ENCODE results near the gene ADPRS.

The ADPRS gene

DNA sequence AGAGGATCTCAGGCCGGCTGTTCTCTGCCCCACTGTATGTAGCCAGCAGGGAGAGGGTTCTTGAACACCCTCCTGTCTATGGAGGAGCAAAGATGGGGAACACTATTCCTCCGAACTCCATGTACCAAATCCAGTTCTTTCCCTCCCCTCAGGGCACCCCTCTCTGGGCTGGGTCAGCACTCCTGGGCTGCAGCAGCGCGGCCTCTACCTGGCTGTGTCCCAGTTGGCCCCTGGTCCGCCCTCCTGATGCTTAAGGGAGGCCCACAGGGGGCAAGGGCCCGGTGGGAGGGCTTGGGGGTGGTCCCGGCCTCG is 471 bp upstream of the ADPRS start:
- DNase-seq, result no peak

DNA sequence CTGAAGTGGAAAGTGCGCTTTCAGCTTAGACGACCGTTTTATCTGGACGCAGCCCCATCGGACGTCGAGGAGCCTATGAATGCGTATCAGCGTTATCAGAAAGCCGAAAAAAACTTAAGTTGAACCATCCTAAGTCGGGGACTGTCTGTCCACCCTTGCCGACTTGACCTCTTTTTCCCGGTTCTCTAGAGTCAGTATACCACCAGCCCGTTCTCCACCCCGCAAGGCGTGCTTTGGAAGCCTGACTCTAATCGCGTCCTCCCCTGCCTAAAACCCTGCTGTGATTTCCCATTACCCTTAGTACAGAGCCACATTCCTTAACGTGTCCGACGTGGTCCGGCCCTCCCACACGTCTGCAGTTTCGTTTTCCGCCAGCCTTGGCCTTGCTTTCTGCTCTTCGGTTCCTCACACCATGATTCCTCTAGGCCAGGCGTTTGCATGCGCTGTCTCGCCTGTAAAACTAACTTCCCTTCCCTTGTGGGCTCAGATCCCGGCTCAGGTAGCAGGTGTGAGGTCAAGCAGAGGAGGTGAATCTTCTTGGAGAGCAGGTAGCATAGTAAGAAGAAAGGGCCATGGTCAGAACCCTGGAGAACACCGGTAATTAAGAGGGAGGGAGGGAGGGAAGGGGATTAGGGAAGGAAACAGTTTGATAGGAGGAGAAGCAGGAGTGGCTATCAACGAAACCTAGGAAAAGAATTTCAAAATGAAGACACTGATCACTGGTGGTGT is 865 bp downstream of the ADPRS start:
- peak; percentile 43 for DNase-seq

DNA sequence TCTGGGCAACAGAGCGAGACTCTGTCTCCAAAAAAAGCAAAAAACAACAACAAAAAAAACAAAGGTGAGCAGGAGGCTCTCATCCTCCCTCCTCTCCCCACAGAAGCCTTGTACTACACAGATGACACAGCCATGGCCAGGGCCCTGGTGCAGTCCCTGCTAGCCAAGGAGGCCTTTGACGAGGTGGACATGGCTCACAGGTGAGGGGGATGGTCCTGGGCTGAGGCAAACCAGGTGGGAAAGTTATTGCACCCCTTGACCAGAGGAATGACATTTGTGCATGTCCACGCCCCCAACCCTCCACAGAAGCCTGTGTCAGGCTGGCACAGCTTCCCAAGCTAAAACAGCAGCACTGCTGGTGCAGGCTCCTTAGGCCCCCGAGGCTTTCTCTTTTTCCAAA is 2.4 kb downstream of the ADPRS start:
- DNase-seq, result no peak

DNA sequence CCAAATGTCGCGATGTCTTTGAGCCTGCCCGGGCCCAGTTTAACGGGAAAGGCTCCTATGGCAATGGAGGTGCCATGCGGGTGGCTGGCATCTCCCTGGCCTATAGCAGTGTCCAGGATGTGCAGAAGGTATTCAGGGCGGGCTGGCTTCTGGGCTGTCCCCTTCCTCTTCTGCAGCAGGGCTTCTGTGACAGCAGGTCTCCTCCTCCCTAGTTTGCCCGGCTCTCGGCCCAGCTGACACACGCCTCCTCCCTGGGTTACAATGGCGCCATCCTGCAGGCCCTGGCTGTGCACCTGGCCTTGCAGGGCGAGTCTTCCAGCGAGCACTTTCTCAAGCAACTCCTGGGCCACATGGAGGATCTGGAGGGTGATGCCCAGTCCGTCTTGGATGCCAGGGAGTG is 3.0 kb downstream of the ADPRS start:
- no peak for DNase-seq

DNA sequence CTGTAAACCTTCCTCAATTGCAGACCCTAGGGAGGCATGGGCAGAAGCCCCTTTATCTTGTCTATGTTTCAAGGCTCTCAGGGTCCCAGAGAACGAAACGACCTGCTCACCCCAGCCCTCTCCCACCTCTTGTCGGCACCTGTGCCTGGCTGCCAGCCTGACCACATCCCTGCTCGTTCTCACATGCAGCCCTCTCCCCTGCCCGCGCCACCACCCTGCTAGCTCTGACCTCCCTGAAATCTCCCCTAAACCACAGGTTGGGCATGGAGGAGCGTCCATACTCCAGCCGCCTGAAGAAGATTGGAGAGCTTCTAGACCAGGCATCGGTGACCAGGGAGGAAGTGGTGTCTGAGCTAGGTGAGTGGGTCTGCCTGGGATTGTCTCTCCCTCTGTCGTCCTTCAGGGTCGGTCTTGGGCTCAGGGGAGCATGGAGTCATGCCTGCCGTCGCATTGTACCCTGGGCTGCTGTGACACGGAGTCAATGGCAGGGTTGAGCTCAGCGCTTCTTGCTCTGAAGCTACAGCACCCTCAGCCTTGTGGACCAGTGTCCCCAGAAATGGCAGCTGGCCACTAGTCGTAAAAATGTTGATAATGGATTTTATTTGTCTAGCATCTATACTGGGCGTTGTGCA is 3.6 kb downstream of the ADPRS start:
- DNase-seq, result no peak

DNA sequence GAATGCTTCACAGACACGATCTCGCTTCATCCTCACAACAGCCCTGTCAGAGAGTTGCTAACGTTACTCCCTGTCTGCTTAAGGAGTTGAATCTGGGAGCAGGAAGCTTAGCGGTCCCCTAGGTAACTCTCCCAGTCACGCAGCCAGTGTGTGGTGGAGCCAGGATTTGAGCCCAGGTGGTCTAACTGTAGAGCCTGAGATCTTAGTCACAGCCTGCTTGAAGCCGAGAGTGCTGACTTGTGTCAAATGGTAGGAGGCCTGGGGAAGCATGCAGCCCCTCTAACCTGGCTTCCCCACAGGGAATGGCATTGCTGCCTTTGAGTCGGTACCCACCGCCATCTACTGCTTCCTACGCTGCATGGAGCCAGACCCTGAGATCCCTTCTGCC is 4.1 kb downstream of the ADPRS start:
- DNase-seq, result no peak

DNA sequence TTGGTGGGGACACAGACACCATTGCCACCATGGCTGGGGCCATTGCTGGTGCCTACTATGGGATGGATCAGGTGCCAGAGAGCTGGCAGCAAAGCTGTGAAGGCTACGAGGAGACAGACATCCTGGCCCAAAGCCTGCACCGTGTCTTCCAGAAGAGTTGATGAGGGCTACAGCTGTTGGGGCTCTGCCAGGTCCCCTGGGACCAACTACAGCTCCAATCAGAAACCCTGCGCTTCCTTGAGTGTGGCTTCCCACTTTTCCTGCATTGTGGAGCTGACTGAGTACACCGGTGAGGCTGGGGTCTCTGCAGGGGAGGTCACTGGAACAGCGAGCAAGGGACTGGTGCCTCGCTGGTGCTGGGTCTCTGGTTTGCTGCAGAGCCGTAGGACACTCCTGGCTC is 4.5 kb downstream of the ADPRS start:
- no peak for DNase-seq

DNA sequence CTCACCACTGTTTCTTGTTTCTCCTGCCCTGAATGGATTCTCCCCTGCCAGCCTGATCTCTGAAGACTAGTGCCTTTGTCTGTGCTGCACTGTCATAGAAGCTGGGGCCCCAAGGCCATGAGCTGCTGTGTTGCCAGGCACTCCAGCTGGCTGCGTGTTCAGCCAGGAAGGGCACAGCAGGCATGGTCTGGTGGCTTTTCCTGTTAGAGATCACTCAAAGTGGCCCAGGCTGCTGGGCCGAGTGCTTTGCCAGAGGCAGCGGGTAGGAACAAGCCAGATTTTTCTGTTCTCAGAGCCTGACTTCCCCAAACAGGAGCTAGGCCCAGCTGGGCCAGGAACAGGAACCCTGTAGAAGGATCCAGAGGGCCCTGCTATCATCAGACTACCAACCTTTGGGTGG is 5.2 kb downstream of the ADPRS start:
- no peak for DNase-seq

DNA sequence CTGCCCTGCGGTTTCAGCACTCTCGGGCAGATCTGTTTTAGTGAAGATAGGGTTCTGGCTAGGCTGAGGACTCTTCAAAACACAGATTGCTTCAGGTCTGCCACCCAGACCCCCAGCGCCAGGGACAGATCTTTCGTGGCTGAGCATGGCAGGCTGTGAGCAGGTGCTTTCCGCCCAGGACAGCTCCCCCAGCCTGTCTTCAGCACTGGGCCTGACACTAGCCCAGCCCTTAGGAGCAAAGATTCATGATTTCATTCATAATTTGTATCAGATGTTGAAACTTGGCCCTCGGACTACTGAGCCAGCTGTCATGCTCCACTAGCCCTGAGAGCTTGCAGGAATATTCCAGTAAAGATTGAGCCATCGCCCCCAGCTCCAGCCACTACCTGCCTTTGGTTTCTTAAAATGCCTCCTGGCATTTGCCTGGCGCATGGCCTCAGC is 5.9 kb downstream of the ADPRS start:
- DNase-seq, result peak; percentile 33

DNA sequence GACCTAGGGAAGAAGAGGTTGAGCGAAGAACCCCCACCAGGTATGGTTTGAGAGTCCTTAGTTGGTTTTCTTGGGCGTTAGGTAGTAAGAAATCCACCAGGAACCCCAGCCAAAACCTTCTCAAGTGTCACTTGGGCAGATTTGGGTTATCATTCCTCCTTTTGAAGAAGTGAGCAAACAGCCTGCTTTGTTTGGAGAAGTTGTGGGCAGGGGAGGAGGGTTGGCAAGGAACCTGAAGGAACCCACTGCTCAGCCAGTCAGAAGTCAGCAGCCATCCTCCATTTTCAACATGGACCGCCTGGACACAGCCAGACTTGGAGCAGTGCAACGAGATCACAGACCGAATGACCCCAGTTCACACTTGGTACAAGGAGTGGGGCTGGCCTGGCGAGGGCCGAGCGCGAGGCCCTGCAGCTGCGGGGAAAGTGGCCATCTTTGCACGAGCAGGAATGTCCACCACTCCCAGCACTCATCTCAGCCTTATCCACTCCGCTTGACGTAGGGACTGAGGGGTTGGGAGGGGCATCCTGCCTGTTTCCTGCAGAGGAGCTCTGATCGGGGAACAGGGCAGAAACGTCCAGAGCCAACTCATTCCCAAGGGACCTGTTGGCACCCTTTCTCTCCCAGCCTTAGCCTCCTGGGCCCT is 7.2 kb downstream of the ADPRS start:
- no peak for DNase-seq

DNA sequence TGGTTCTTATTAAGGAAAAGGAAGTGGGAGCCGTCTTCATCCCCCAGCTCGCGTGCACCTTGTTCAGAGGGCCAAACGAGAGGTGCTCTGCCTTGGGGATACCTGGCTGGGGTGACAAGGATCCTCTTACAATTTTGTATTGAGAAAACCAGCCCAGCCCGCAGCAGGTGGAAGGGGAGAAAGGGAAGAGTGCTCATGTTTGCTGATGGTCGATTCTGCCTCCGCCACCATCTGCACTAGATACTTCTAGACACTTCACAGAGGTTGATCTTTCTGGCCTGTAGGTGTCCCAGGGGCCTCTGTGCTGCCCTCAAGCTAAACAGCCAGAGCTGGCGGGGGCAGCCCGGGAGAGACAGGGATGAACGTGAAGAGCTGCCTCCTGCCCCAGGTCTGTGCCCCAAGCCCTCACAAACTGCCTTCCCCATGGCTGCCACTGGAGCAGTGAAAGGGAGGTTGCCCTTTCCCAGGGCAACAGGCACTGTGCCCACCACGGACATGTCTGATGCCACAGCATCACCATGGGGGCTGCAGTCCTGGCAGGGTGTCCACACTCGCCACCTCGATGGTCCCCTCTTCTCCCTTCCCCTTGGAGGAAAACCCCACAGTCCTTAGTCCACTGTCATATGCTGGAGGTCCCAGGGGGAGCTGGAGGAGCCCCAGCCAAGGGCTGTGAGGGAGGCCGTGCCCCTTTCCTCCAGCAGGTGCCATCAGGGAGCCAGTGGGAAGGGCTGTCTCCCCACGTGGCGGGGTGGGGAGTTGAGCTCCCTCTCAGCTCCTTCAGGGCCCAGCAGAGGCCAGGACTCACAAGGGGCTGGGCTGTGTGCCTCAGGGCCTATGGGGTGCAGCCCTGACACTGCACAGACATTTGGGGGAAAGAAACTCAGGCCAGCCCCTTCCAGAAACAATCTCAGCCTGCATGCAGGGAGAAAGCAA is 8.1 kb downstream of the ADPRS start:
- DNase-seq, result no peak

DNA sequence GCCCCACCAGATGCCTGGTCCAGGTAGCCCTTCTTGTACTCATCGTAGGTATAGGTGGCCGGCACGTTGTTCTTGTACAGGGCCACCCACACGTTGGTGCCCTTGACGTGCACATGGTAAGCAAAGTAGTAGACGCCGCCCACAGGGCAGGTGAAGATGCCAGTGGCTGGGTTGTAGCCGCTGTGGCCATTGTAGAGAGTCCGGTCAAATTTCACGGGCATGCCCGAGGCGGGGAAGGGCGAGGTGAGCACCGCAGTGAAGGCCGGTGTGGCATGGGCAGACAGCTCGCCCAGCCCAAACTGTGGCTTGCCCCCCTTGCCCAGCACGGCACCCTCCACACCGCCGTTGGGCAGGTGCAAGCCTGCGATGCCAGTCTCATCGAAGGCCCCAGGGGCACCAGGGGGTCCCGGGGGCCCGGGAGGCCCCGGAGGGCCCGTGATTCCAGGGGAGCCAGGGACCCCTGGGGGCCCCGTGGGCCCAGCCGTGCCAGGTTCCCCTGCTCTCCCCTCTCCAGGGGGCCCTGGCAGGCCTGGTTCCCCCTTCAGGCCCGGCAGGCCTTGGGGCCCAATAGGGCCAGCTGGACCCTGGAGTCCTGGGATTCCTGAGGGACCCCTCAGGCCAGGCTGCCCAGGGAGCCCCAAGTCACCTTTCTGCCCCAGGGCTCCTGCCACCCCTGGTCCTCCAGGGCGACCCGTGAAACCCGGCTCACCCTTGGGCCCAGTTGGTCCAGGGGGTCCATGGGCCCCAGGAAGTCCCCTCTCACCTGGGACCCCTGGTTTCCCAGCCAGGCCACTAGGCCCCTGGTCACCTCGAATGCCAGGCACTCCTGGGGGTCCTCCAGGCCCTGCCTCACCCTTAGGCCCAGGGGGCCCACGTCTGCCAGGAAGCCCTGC is 9.2 kb downstream of the ADPRS start:
- DNase-seq, result no peak

DNA sequence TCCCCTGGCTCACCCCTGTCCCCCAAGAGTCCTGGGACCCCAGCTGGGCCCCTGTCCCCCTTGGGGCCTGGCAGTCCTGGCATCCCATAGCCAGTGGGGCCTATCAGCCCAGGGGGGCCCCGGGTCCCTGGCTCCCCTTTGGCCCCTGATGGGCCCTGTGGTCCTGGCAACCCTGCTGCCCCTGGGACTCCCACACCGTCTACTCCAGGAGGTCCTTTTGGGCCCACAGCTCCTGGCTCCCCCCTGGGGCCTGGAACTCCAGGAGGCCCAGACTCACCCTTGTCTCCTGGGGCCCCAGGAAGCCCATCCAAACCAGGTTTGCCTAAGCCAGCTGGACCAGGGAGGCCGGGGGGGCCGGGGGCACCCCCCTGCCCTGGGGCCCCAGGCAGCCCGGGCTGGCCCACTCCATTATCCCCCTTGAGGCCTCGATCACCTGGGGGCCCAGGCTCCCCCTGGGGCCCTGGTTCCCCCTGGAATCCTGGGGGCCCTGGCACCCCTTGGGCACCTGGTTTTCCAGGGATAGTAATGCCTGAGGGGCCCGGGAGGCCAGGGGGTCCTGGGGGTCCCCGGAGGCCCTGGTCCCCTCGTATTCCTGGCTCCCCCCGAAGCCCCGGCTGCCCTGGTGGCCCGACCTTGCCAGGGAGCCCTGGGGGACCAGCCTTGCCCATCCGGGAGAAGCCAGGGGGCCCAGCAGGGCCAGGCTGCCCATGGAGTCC is 10.1 kb downstream of the ADPRS start:
- no peak for DNase-seq

DNA sequence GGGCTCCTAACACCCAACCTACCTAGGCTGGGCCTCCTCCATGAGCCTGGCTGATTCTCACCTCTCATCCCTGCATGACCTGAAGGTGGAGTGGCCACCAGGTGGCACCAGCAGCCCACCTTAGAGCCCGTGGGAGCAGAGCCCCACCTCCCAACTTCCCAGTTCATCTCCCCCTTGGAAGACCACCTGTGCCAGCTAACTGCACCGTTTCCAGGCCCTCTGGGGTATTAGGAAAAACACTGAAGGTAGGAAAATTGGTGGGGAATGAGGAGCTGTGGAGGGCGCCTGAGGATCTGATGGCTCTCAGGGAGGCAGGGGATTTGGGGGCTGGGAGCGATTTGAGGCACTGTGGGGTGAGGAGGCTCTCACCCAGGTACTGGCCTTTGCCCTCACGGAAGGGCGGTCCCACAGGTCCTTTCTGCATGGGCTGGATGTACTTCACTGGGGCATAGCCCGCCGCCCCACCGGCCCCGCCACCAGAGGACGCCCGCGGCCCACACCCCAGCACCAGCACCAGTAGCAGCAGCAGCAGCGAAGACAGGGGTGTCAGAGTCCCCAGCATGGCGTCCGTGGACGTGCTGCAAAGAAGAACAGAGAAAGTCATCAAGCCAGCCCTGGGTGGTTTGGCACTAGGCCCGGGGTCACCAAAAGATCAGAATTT is 11.1 kb downstream of the ADPRS start:
- DNase-seq, result peak; percentile 75

DNA sequence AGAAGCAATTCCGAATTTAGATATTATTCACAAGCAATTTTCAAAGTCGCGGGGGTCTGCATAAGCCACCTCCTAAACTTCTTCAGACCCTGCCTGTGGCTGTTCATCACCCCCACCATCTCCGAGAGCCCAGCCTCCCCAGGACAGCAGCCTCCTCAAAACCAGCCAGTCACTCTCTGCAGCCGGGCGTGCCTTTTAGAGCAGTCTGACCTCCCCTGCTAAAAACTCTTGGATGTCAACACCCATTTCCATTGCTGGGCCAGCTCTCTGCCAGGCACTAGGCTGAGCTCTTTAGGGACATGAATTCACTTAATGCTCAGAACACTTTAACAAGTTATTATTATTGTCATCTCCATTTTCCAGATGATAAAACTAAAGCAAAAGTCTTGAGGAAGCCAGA is 11.7 kb downstream of the ADPRS start:
- DNase-seq, result no peak

DNA sequence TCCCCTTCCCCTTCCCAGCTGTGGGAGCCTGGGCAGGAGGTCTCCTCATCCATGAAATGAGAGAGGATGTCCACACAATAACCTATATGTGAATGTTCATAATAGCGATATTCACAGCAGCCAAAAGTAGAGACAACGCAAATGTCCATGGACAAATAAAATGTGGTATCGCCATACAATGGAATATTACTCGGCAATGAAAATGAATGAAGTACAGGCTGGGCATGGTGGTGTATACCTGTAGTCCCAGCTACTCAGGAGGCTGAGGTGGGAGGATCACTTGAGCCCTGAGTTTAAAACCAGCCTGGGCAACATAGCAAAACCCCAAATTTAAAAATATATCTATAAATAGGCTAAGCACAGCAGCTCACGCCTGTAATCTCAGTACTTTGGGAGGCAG is 12.9 kb downstream of the ADPRS start:
- DNase-seq, result no peak

DNA sequence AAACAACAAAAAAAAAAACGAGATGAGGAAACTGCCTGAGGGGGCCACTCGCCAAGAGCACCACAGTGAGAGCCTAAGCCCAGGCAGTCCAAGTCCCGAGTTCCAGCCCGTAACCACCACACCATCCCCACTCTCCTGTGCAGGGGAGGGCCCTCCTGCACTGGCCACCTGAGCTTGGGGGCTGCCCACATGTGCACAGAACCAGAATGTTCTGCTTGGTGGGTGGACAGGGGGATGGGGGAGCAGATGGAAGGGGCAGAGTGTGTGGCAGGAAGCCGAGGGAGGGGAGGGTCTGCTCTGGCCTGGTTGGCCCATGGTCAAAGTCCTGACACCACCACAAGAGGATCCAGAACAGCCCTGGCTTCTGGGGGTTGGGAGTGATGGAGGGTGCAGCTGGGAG is 17.6 kb downstream of the ADPRS start:
- DNase-seq, result no peak

DNA sequence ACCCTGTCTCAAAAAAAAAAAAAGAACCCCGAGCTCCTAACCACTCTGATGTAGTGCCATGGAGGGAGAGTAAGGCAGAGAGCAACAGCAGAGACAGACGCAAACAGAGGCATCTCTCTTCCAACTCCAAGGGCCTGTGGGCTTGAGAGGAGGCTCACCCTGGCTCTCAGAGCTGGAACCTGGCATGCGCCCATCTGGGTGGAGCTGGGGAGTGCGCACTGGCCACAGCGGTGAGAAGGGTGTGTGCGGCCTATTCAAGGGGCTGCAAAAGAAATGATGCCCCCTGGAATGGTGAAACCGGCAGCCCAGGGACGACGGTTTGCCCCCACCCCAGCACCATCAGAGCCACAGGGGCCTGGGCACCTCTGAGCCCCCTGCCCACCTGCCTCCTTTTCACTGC is 18.7 kb downstream of the ADPRS start:
- no peak for DNase-seq

DNA sequence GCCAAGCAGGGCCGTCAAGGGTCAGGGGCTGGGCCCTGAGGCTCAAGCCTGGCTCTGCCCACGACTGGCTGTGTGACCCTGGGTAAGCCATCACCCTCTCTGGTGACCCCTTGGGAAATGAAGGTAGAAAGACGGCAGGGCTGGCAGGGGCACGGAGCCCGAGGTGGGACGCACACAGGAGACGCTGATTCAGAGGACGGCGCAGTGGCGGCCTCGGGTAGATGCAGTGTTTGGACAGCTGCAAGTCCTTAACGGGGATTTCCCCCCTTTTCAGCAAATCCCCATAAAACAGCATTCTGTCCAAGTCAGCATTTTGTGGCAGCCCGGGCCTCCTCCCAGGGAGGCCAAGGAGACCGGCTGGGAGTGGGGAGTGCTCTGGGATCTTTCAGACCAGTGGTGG is 19.6 kb downstream of the ADPRS start:
- DNase-seq, result peak; percentile 86

DNA sequence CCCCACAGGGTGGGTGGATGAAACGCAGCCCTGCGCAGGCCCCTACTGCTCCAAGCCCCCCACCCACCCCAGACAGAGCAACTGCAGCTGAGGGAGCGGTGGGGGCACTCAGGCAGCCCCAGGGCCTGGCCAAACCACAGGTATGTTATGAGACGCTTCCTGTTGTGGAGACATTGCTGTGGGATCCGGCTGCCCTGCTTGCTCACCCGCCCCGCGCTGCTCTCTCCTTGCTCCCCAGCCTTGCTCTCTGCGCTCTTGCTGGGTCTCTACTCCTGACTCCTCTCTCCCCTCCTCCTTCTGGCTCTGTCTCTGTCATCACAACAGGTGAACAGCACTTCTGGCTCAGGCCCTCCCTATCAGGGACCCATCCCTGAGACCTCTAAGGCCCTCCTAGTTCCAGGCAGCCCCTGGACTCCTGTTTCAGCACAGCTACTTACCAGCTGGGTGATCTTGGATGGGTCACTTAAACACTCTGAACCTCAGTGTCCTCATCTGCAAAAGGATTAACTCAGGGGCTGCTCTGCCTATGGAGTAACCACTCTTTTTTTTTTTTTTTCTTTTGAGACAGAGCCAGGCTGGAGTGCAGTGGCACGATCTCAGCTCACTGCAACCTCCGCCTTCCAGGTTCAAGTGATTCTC is 20.5 kb downstream of the ADPRS start:
- peak; percentile 87 for DNase-seq

DNA sequence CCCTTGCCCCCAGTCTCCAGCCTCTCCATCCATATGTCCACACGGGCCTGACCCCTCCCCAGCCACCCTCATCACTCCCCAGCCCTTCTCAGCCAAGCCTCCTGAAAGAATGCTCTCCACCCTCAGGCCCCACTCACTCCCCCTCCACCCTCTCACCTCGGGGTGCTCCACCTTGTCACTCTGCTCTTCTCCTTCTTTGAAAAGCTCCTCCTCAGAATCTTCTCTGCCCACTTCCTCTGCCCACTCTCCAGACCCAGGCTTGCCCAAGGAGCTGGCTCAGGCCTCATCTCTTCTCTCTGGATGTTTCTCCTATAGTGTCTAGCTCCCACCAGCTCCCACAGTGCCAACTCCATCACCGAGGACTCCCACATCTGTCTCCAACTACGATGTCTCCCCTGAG is 22.5 kb downstream of the ADPRS start:
- no peak for DNase-seq

Measured in fibroblast of upper back skin (primary cell).